ENCODE data around the gene GDF11.

GDF11 gene

GRCh38 chr12:55707841-55708694 lies 34.9 kb upstream of the GDF11 start, which contains the start of gene ITGA7:
Gene ITGA7 (minus strand): TSS chr12:55707904. CDS start chr12:55707682, 222 bp downstream.
- DNase-seq, result peak; percentile 83

GRCh38 chr12:55708695-55709233 lies 34.2 kb upstream of the GDF11 start:
- DNase-seq, result no peak

GRCh38 chr12:55711786-55712553 lies 31.0 kb upstream of the GDF11 start:
- no peak for DNase-seq

- no peak for DNase-seq
These were observed 30.1 kb upstream of the GDF11 start for GRCh38 chr12:55712700-55713415.

- no peak for DNase-seq
These were observed 29.2 kb upstream of the GDF11 start for GRCh38 chr12:55713721-55714120.

- DNase-seq, result no peak
These were observed 27.7 kb upstream of the GDF11 start for GRCh38 chr12:55715169-55715764.

GRCh38 chr12:55715833-55716581 lies 26.9 kb upstream of the GDF11 start, which contains the start of gene BLOC1S1:
Gene BLOC1S1 (plus strand): TSS chr12:55716046. CDS start chr12:55716052, 6 bp downstream.
- DNase-seq, result peak; percentile 93

- no peak for DNase-seq
These were observed 26.4 kb upstream of the GDF11 start for GRCh38 chr12:55716582-55716957.

- peak; percentile 38 for DNase-seq
These were observed 25.6 kb upstream of the GDF11 start for GRCh38 chr12:55717011-55718007.

GRCh38 chr12:55718015-55718414 lies 24.9 kb upstream of the GDF11 start:
- DNase-seq, result no peak

GRCh38 chr12:55718624-55719275 lies 24.2 kb upstream of the GDF11 start:
- no peak for DNase-seq

- no peak for DNase-seq
These were observed 23.6 kb upstream of the GDF11 start for GRCh38 chr12:55719371-55719770.

- no peak for DNase-seq
These were observed 22.8 kb upstream of the GDF11 start, which contains the start of gene RDH5 for GRCh38 chr12:55720071-55720564. Gene RDH5 (plus strand): TSS chr12:55720393. CDS start chr12:55721185, 792 bp downstream.

- DNase-seq, result no peak
These were observed 22.0 kb upstream of the GDF11 start for GRCh38 chr12:55720894-55721444.

- no peak for DNase-seq
These were observed 21.2 kb upstream of the GDF11 start for GRCh38 chr12:55721601-55722213.

GRCh38 chr12:55722948-55723347 lies 20.0 kb upstream of the GDF11 start:
- DNase-seq, result no peak

- no peak for DNase-seq
These were observed 19.3 kb upstream of the GDF11 start for GRCh38 chr12:55723516-55724225.

All from CD4-positive, alpha-beta T cell treated with Interleukin-17A for 4 hours (primary cell).